Left ventricle myocardium inferior (tissue), 1 donor: ENCODE data around the gene TRPM2. TPM values are rescaled to one million over a fixed set of nuclear protein-coding genes. Genes with fewer than 3 reads are reported as not detected.

Source experiments
- DNase-seq: peaks from one replicate; pipeline ENCODE4 v3.0.0-alpha.2; 2020
- H3K27ac ChIP-seq: fragments of 200-600 bp; replicated peaks from 2 replicates; pipeline ENCODE4 v1.8.0; 2021
- H3K27me3 ChIP-seq: fragments of 200-600 bp; 2 replicates; pipeline ENCODE4 v1.8.0; 2021; ENCODE audit warnings: low read depth
- H3K36me3 ChIP-seq: fragments of 200-600 bp; 2 replicates; pipeline ENCODE4 v1.8.0; 2021
- H3K4me1 ChIP-seq: fragments of 200-600 bp; 2 replicates; pipeline ENCODE4 v1.8.0; 2021
- H3K4me3 ChIP-seq: fragments of 200-600 bp; 2 replicates; pipeline ENCODE4 v1.8.0; 2021; ENCODE audit warnings: mild to moderate bottlenecking, moderate library complexity
- H3K9me3 ChIP-seq: fragments of 200-600 bp; replicated peaks from 2 replicates; pipeline ENCODE4 v1.8.0; 2021
- intact Hi-C: fragments of 100-400 bp; cut with micrococcal nuclease; formaldehyde crosslinking; loops from one replicate; pipeline ENCODE4 v1.11.0; 2022
- total RNA-seq: library from RNA; stranded (reverse); fragmentation: NEBNext Ultra II Directional; extraction: Animal tissue kit (Norgen Biotek cat#: 25700); gene quantifications from one replicate; pipeline ENCODE4 v1.2.1, GENCODE V29; 2021
- TF ChIP-seq, protein P1 (sequence below): fragments of 200-600 bp; IDR thresholded peaks from 2 replicates; pipeline ENCODE4 v1.8.0; 2021; ENCODE audit warnings: antibody characterized with exemption, mild to moderate bottlenecking, borderline replicate concordance
- donor health status: DM: no; HTN: yes; CAD: no; lungs with severe emphysema.

Gene TRPM2
- total RNA-seq, 1 donor from 2014 or later = 1.8 TPM

DNA sequence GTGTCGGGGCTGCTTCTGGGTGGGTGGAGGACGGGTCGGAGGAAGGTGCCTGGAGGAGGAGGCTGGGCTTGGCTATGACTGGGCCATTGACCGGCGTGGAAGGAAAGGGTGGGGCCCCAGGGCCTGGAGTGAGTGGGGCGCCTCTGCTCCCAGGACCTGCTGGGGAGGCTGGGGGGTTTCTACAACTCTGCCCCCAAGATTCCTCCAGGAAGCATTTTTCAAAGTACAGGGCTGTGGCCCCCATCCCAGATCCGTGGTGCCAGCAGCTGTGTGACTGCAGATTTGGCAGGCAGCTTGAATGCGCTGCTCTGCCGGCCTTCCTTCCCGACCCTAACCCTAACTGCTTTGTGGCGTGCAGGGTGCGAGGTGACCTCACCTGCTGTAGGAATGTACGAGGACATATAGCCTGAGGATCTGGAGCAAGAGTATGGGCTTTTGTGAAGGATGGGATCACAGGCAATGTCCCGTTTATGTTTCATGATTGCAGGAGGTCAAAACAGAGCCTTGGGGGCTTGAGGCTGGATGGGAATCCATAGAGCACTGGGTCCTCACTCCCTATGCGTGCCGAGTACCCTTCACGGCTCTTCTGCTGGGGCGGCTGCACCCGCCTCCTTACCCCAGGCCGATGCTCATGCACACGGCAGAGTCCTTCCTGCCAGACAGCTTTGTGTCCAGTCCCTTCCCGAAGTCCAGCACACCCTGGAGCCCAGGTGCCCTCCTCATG, 24.7 kb downstream of the TRPM2 start:
- no peak for DNase-seq
- intact Hi-C loops = no loop called here

DNA sequence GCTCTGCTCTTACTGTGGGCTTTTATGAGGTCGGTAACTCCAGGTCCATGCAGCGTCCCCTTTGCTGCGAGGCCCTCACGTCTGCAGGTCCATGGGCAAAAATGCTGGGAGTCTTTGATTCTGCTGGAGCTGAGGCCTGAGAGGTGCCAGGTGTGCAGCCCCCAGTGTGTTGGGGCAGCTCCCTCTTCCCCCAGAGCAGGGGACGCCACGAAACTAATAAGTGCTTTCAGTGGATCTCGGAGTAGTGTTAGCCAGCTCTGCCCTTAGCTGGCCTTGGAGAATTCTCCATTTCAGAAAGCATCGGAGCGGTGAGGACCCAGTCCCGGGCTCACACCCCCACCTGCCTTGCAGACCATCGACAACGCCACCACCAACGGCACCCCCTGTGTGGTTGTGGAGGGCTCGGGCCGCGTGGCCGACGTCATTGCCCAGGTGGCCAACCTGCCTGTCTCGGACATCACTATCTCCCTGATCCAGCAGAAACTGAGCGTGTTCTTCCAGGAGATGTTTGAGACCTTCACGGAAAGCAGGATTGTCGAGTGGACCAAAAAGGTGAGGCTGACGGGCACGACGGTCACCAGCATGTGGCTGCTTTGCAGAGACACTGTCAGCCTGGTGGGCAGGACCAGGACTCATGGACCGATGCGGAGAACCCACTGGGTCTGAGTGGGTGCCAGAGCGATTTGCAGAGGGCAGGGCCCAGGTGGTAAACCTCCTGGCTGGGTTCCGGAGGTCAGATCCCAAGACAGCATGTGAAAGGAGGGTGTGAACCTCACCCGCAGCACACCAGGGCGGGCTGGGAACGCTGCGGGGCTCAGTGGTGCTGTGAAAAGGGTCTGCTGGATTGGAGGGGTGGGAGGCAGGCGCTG, 25.5 kb downstream of the TRPM2 start:
- H3K36me3 ChIP-seq = no peaks in the 10 kb centered on the region
- TF ChIP-seq, protein P1, sequence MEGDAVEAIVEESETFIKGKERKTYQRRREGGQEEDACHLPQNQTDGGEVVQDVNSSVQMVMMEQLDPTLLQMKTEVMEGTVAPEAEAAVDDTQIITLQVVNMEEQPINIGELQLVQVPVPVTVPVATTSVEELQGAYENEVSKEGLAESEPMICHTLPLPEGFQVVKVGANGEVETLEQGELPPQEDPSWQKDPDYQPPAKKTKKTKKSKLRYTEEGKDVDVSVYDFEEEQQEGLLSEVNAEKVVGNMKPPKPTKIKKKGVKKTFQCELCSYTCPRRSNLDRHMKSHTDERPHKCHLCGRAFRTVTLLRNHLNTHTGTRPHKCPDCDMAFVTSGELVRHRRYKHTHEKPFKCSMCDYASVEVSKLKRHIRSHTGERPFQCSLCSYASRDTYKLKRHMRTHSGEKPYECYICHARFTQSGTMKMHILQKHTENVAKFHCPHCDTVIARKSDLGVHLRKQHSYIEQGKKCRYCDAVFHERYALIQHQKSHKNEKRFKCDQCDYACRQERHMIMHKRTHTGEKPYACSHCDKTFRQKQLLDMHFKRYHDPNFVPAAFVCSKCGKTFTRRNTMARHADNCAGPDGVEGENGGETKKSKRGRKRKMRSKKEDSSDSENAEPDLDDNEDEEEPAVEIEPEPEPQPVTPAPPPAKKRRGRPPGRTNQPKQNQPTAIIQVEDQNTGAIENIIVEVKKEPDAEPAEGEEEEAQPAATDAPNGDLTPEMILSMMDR = no peak
- H3K4me1 ChIP-seq = no peaks in the 10 kb centered on the region
- no peak overlapping the region for H3K27ac ChIP-seq
- H3K4me3 ChIP-seq = no peak overlapping the region
- DNase-seq = no peak
- intact Hi-C loops = no loop called here
- peaks cover 73% of the 10 kb centered on the region for H3K27me3 ChIP-seq
- H3K9me3 ChIP-seq = peaks cover 9% of the 10 kb centered on the region

More for the DNA sequence above, 24.7 kb downstream of the TRPM2 start:
- Histone ChIP-seq H3K27ac (no peak overlapping the region), H3K9me3 (peaks cover 3% of the 10 kb centered on the region), H3K4me3 (no peak overlapping the region), H3K27me3 (peaks cover 76% of the 10 kb centered on the region), H3K4me1 (no peaks in the 10 kb centered on the region), H3K36me3 (no peaks in the 10 kb centered on the region)
- TF ChIP-seq, protein P1 = no peak

DNA sequence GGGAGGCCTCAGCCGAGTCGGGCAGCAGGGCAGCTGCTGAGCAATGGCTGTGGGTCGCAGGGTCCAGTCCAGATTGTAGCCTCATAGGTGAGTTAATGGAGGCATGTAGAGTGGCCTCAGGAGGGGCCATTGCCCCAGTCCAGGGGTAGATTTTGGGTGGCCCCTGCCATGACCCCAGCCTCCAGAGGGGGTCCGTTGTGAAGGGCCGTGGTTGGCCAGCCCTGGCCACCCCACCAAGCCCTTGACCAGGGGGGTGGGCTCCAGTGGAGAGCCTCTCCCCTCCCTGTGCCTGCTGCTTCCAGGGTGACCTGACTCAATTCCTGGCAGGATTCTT, 26.1 kb downstream of the TRPM2 start:
- H3K36me3 ChIP-seq = peaks cover 3% of the 10 kb centered on the region
- intact Hi-C loops = no loop called here
- H3K9me3 ChIP-seq = peaks cover 15% of the 10 kb centered on the region
- TF ChIP-seq, protein P1 = no peak
- H3K4me3 ChIP-seq = no peak overlapping the region
- H3K27me3 ChIP-seq = peaks cover 67% of the 10 kb centered on the region
- no peak overlapping the region for H3K27ac ChIP-seq
- no peaks in the 10 kb centered on the region for H3K4me1 ChIP-seq
- DNase-seq = no peak

DNA sequence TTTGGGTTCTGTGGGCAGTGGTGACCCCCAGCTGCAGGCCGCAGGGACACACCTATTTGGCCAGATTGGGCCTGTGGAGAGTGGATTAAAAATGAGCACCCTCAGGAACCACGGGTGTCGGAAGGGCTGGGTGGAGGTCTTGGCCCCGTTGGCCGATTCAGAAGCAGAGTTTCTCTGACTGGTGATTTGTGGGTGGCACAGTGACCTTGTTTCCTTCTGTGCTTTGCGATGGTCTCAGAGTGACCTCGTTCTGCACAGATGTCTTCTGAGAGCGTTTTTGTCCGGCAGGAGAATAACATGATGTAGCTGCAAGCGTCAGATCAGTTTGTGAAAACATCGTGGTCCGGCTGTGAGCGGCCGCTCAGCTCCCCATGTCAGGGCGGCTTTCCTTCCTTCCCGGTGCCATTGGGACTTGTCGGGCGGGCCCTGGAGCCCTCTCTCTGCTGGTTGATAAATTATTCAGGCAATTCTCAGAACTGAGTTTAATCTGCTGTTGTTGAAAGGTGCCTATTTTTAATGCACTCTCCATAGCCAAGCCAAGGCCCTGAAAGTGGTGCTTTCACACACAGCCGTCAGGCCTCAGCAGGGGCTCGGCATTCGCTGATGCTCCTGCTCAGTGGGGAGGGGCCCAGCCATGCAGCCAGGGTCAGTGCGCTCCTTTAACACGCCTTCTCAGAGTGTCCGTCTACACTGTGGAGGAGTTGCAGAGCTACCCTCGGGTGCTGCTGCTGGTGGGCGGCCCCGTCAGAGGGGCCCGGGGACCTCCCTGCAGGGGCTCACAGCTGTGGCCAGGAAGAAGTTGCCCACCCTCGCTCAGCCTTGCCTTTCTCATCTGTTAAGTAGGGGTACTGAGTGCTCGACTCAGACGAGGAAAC, 26.8 kb downstream of the TRPM2 start:
- intact Hi-C loops = no loop called here
- H3K4me1 ChIP-seq = no peaks in the 10 kb centered on the region
- H3K4me3 ChIP-seq = no peak overlapping the region
- no peak overlapping the region for H3K27ac ChIP-seq
- peaks cover 7% of the 10 kb centered on the region for H3K36me3 ChIP-seq
- DNase-seq = no peak
- H3K9me3 ChIP-seq = peaks cover 23% of the 10 kb centered on the region
- peaks cover 59% of the 10 kb centered on the region for H3K27me3 ChIP-seq
- TF ChIP-seq, protein P1 = no peak

DNA sequence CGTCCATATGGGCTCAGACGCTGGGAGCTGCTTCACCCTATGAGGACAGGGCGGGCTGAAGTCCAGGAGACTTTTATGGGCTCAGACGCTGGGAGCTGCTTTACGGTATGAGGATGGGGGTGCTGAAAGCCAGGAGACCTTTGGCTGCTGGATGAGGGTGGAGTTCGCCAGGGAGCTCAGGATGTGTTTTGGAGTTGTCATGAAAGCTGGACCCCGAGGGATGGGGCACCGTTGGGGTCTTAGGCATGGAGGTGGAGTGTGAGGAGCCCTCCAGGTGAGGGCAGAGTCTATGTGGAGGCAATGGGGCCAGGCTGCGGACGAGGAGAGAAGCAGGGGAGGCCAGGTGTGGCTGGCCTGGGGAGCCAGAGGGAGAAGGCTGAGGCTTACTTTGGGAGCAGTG, 27.5 kb downstream of the TRPM2 start:
- no peak for DNase-seq
- Histone ChIP-seq H3K27ac (no peak overlapping the region), H3K9me3 (peaks cover 29% of the 10 kb centered on the region), H3K4me3 (no peak overlapping the region), H3K4me1 (no peaks in the 10 kb centered on the region), H3K27me3 (peaks cover 53% of the 10 kb centered on the region), H3K36me3 (peaks cover 7% of the 10 kb centered on the region)
- TF ChIP-seq, protein P1 = no peak
- intact Hi-C loops = no loop called here
